HG03095 (cell line): ENCODE measurements around the gene YJEFN3.

Experiments used
- ATAC-seq: cut with Tn5 transposase; IDR thresholded peaks from one replicate; pipeline ENCODE4 v1.9.1; 2021; ENCODE audit warnings: moderate library complexity; ENCODE audit not compliant: unreplicated experiment

Gene YJEFN3

GRCh38 chr19:19495614-19496603 is 32.8 kb upstream of the YJEFN3 start:
- ATAC-seq: no peak

GRCh38 chr19:19498255-19498991 is 30.3 kb upstream of the YJEFN3 start:
- ATAC-seq: no peak

DNA sequence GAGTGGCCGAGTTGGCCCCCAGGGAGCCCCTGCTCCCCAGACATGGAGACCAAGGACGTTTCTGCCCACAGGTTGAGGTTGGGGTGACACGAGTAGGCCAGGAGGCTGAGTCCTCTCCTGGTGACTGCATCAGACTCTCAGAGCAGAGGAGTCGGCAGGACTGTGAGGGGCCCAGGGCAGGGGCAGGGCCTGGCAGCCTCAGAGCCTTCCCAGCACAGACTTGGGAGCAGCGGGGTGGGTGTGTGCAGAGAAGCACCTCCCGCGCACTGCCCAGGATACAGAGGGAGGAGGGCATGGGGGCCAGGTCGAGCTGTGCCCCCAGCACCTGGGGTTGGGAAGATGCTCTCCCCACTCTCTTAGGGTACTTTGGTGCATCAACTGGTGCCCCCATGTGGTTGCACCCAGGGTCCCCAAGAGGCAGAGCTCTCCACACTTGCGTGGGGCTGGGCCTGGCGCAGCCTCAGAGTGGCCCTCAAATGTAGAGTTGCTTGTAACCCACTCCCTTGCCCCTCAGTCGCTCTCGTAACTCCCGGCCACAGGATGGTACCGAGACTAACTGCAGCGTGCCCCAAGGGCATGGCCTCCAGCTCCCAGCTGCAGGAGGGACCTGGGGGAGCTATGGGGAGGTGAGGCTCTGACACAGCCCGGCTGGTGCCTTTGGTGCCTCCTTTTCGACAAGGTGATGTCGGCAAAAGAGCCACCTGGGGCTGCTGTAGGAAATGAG is 29.3 kb upstream of the YJEFN3 start:
- ATAC-seq: no peak

DNA sequence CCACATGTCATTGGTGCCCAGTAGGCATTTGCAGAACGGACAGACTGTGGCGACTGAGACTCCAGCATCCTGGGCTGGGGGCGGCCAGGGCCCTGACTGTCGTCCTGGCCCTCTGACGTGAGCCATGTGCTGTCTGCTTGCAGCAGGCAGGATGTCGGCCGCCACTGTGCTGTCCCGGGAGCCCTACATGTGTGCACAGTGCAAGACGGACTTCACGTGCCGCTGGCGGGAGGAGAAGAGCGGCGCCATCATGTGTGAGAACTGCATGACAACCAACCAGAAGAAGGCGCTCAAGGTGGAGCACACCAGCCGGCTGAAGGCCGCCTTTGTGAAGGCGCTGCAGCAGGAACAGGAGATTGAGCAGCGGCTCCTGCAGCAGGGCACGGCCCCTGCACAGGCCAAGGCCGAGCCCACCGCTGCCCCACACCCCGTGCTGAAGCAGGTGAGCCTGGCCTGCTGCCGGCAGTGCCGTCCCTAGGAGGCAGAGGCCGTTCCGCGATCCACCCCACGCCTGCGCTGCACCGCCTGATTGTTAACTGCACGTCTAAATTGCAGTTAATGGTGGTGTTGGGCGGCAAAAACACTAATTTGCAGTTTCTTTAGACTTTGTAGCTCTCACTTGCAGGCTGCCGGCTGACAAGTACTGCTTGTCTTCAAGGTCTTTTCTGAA is 27.6 kb upstream of the YJEFN3 start:
- no peak for ATAC-seq

GRCh38 chr19:19501798-19502197 is 26.9 kb upstream of the YJEFN3 start:
- no peak for ATAC-seq

DNA sequence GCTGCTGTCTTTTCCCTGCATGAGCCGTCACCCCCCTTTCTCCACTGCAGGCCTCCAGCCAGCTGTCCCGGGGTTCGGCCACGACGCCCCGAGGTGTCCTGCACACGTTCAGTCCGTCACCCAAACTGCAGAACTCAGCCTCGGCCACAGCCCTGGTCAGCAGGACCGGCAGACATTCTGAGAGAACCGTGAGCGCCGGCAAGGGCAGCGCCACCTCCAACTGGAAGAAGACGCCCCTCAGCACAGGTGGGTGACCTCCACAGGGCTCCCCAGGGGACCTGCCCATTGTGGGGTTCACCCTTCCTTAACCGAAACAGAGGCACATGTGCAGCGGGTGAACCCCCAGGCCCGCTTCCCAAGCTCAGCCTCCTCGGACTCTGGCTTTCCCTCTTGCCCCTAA is 26.4 kb upstream of the YJEFN3 start:
- ATAC-seq: no peak

DNA sequence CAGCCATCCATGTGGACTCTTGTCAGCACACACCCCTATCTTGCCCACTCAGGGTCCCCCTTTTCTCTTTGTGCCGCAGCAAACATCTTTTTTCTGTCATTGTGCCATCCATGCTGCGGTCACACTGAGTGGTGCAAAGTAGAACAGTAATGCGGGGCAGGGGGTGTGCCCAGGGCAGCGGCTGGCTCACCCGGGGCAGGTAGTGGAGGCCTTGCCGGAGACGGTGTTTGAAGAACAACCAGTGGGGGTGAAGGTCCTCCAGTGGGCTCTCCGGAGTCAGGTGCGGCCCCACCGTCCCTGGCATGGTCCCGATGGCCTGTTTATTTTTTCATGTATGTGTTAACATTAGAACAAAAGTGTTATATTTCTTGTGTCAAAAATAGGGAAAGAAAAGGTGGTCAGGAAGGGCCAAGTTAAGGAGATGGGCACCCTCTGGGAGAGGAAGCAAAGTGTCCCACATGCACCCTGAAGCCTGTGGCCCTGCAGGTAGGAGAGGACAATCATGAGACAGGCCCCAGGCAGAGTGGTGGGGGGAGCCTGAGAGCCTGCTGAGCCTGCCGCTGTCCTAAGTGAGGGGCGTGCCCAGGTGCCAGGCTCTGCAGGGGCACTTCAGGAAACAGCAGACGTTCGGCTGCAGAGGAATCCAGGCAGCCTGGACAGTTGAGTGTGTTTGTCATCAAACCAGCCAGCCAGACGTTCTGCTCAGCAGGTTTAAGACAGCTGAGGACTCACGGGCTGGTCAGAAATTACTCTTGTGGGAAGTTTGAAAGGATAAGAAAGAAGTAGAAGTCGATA is 25.7 kb upstream of the YJEFN3 start:
- ATAC-seq: no peak

- no peak for ATAC-seq
Observed at GRCh38 chr19:19504754-19505668, 23.7 kb upstream of the YJEFN3 start.

DNA sequence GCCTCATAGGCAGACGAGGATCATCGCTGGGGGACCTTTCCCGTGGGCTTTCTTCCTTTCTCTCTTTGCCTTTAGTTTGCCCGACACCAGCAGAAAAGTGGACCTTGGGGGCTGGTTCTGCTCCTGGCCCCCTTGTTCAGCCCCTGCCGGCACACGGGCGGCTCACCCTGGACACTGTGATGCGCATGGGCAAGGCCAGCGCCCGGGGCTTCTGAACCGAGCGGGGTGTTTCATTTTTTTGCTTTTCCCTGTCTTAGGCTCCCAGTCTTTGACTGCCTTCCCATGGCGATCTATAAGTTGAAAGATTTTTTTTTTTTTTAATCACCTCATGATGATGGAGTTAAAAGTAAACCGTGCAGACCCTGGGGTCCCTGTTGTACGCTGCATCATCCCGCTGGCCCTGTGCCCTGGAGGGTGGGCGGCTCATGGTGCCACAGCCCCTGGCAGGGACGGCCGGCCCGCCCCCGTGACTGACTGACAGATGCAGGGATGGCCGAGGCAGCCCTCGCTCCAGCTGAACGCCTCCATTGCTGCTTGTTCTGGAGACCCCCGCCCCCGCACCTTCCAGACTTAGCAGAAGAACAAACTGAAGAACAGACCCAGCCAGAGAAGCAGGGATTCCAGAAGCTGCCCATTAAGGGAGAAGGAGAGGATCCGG is 22.9 kb upstream of the YJEFN3 start:
- ATAC-seq: no peak

GRCh38 chr19:19506592-19506991 is 22.1 kb upstream of the YJEFN3 start:
- no peak for ATAC-seq

DNA sequence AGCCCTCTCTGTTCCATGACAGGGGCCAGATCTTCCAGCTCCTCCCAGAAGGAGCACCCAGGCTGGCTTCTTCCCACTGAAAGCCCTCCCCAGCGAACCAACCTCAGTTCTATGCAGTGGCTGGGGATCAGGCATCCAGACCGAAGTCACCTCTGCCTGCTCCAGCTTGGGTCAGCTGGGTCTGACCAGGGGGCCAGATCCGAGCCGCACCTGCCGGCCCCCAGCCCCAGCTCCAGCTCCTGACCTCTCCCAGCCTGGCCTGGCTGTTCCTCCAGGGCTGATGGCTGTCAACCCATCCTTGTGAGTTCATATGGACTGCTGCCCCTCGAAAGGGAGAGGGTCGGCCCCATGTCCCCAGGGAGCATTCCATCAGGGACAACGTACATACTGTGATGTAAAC is 21.4 kb upstream of the YJEFN3 start:
- no peak for ATAC-seq

- no peak for ATAC-seq
Observed at GRCh38 chr19:19508217-19508616, 20.5 kb upstream of the YJEFN3 start.

DNA sequence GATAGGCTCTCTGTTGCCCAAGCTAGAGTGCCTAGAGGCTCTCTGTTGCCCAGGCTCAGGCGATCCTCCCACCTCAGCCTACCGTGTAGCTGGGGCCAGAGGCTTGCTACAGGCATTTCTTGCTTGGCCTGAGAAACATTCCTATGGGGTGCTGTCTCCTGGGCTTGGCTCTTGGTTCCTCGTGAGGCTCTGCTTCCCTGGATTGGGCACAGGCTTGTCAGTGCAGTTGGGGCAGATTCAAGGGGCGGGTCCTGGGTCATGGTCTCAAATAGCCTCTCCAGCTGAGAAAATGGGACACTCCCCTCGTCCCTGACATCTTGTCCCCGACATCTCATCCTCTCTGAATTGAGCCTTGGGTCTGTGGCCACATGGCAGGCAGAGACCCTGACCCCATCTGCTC is 18.3 kb upstream of the YJEFN3 start:
- no peak for ATAC-seq

DNA sequence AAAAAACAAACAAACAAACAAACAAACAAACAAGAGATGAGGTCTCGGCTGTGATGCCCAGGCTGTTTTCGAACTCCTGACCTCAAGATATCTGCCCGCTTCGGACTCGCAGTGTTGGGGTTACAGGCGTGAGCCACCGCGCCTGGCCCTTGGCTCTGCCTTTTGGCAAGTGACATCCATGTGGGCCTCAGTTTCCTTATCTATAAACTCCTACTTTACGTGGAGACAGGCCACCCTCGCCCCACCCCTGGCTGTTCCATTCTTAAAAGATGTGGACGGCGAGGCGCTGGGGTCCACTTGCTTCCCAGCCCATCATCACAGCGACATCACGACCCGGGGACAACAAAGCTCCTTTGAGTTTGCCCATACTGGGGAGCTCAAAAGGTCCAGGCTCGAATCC is 15.0 kb upstream of the YJEFN3 start:
- ATAC-seq: no peak

DNA sequence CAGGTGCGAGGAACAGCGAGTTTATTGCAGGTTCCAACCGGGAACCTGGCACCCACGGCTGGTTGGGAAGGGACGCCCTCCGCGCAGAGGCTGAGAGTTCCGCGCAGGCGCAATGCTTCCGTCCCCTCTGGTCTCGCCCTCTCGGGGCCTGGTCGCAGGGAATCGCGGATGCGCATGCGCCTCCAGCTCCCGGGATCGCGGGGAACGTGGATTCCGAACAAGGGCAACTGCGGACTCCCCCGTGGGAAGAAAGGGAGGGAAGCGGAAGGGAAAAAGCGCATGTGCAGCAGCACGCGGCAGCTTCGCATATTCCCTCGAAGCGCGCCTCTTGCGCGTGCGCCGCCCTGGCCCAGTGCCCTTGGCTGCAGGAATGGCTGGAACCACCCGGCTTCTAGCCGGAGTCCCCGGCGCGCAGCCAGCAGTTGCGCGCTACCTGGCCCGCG is 14.5 kb upstream of the YJEFN3 start:
- no peak for ATAC-seq

DNA sequence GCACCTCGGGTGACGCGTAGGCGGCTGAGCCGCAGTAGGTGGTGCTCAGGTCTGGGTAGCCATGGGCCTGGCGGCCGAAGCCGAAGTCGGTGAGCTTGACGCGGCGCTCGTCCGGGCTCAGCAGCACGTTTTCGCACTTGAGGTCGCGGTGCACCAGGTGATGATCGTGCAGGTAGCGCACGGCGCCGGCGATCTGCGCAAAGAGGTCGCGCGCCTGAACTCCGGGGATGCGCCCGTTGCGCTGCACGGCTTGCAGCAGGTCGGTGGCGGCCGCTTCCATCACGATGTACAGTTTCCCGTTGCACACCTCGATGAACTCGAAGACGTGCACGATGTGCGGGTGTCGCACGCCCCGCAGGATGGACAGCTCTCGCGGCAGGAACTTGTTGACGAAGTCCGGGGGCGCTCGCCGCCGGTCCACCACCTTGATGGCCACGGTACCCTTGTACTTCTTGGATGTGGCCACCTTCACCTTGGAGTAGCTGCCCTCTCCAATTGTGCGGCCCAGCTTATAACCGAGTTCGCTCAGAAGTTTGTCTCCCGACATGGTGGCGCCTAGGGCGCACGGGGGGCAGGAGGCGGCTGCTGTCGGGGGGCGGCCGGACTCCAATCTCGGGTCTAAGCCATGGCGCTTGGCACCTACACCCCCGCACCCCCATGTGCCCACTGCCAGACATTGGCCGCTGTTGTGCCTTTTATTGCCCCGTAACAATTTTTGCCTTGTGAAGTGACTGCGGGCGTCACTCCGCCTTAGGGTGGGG is 13.7 kb upstream of the YJEFN3 start, which contains the start of gene TSSK6:
Gene TSSK6 (minus strand): TSS at position 668 of the 761 bp plus-strand sequence. CDS start 121 bp downstream, at position 547.
- ATAC-seq: no peak
